Pancreas (tissue), 10 donors: ENCODE measurements around the gene APBA1. TPM values are rescaled to one million over a fixed set of nuclear protein-coding genes. Genes with fewer than 3 reads are reported as not detected.

ENCODE experiments used
- ATAC-seq, 4 donors: fragments of 200-7000 bp; cut with Tn5 transposase; one replicate each; pipeline versions ENCODE4 v1.8.0 to v1.9.1; 2020; ENCODE audit warnings: mild to moderate bottlenecking in 4 of 4, moderate library complexity in 4 of 4
- DNase-seq, 6 donors: peaks; one replicate each; pipeline ENCODE4 v3.0.0-alpha.2; 2020
- FAIRE-seq: peaks from 2 replicates; lab custom pipeline; 2012; peaks lifted over from hg19 to GRCh38; lab: Jason Lieb, UNC
- H3K27ac ChIP-seq, 4 donors: fragments of 200-600 bp; sonication (generic); 1 replicate in 3 of 4; 2 replicates in 1 of 4; pipeline versions ENCODE4 v1.5.0 to v1.8.0; 2020
- H3K27me3 ChIP-seq, 4 donors: fragments of 200-600 bp; one replicate each; pipeline ENCODE4 v1.8.0; 2021
- H3K36me3 ChIP-seq, 3 donors: fragments of 200-600 bp; sonication (generic) in 1 of 3; one replicate each; pipeline versions ENCODE4 v1.5.0 to v1.8.0; 2020 to 2021
- H3K4me1 ChIP-seq, 3 donors: fragments of 200-600 bp; one replicate each; pipeline ENCODE4 v1.8.0; 2021
- H3K4me3 ChIP-seq, 4 donors: fragments of 200-600 bp; sonication (generic) in 2 of 4; one replicate each; pipeline versions ENCODE4 v1.5.0 to v1.8.0; 2020 to 2021
- H3K9me3 ChIP-seq, 4 donors: fragments of 200-600 bp; one replicate each; pipeline ENCODE4 v1.8.0; 2021
- CTCF ChIP-seq, 4 donors: fragments of 200-600 bp; sonication (generic) in 3 of 4; IDR thresholded peaks; one replicate each; pipeline versions ENCODE4 v1.5.0 to v1.8.0; 2021; ENCODE audit warnings: antibody characterized with exemption in 4 of 4
- WGBS, 2 donors: extraction: QIAGEN DNeasy Blood & Tissue Kit; methylation state at CpG; one replicate each; pipeline ENCODE4 v1.1.7; 2013; 5-methylcytosine and 5-hydroxymethylcytosine counted together
- intact Hi-C, 3 donors: fragments of 100-400 bp; cut with DNase I; formaldehyde crosslinking; loops; one replicate each; pipeline versions ENCODE4 v1.11.1 to v1.14.2; 2022
- polyA plus RNA-seq, 2 donors: library from polyadenylated mRNA; stranded (reverse); fragments of 200-250 nt; gene quantifications; one replicate each; pipeline ENCODE4 v1.2.3, GENCODE V29; 2013
- total RNA-seq, 6 donors: library from RNA; stranded (reverse); fragmentation: NEBNext Ultra II Directional in 4 of 6; extraction: Animal tissue kit (Norgen Biotek cat#: 25700) in 4 of 6; gene quantifications; one replicate each; pipeline versions ENCODE4 v1.2.1 to v1.2.4, GENCODE V29; 2021 to 2023
- donor health status: healthy with polysubstance abuse.
- donor health status: DM: no; HTN: no; CAD: no; lungs with moderate emphysema.
- donor health status: DM: no; HTN: no; CAD: no.
- donor health status: control.
- donor health status: control.
- donor health status: Bipolar disorder and iron deficiency.
- donor health status: DM: yes; HTN: yes; CAD: no.
- donor health status: DM: no; HTN: no; CAD: no.
- donor health status: DM: no; HTN: no; CAD: no.
- donor health status: DM: yes; HTN: yes; CAD: no.

The APBA1 gene
- total and polyA plus RNA-seq, 8 donors: 0.68 to 3.2 (median 2.2) TPM

- Histone ChIP-seq H3K27me3 (no peaks in the 10 kb centered on the region), H3K4me3 (no peak overlapping the region), H3K4me1 (no peaks in the 10 kb centered on the region), H3K27ac (no peak overlapping the region), H3K36me3 (no peaks in the 10 kb centered on the region), H3K9me3 (no peaks in the 10 kb centered on the region)
- ATAC-seq: no peak
- TF ChIP-seq CTCF (IDR thresholded peaks at IDR 0.05): no peak
- WGBS, 2 donors: 91 to 95% methylated on average over 8 of the region's 8 CpGs
- intact Hi-C loops: no loop called here
- no peak for DNase-seq
- FAIRE-seq: no peak
These were observed 206.0 kb downstream of the APBA1 start for GRCh38 chr9:69466151-69466550.

GRCh38 chr9:69465473-69465872 is 206.7 kb downstream of the APBA1 start:
- WGBS, 2 donors: 56 to 69% methylated on average over 3 of the region's 3 CpGs
- no peak for DNase-seq

GRCh38 chr9:69463497-69464068 is 208.6 kb downstream of the APBA1 start:
- 64 to 68% methylated on average over 11 of the region's 11 CpGs for WGBS, 2 donors

More at GRCh38 chr9:69465473-69465872, 206.7 kb downstream of the APBA1 start:
- intact Hi-C loops: no loop called here
- H3K27ac ChIP-seq: no peak overlapping the region
- ATAC-seq (peak in 1 of 4 donors; percentile 34), FAIRE-seq (no peak)
- no peaks in the 10 kb centered on the region for H3K36me3 ChIP-seq
- no peaks in the 10 kb centered on the region for H3K9me3 ChIP-seq
- TF ChIP-seq CTCF (IDR thresholded peaks at IDR 0.05): no peak
- no peaks in the 10 kb centered on the region for H3K4me1 ChIP-seq
- H3K4me3 ChIP-seq: no peak overlapping the region
- H3K27me3 ChIP-seq: no peaks in the 10 kb centered on the region

GRCh38 chr9:69462394-69462793 is 209.8 kb downstream of the APBA1 start:
- Histone ChIP-seq H3K4me1 (no peaks in the 10 kb centered on the region), H3K4me3 (no peak overlapping the region), H3K36me3 (no peaks in the 10 kb centered on the region), H3K27ac (no peak overlapping the region), H3K27me3 (no peaks in the 10 kb centered on the region), H3K9me3 (no peaks in the 10 kb centered on the region)
- TF ChIP-seq CTCF (IDR thresholded peaks at IDR 0.05): no peak
- intact Hi-C loops: no loop called here
- FAIRE-seq (no peak), ATAC-seq (no peak), DNase-seq (no peak)
- WGBS, 2 donors: 85 to 90% methylated on average over 4 of the region's 4 CpGs

More at GRCh38 chr9:69463497-69464068, 208.6 kb downstream of the APBA1 start:
- no peak overlapping the region for H3K27ac ChIP-seq
- no peaks in the 10 kb centered on the region for H3K27me3 ChIP-seq
- TF ChIP-seq CTCF (IDR thresholded peaks at IDR 0.05): no peak
- no peak for ATAC-seq
- FAIRE-seq: no peak
- intact Hi-C loops: no loop called here
- H3K4me1 ChIP-seq: no peaks in the 10 kb centered on the region
- DNase-seq: no peak
- no peaks in the 10 kb centered on the region for H3K36me3 ChIP-seq
- no peaks in the 10 kb centered on the region for H3K9me3 ChIP-seq
- no peak overlapping the region for H3K4me3 ChIP-seq

GRCh38 chr9:69461103-69461887 is 210.9 kb downstream of the APBA1 start:
- FAIRE-seq (no peak), DNase-seq (no peak), ATAC-seq (no peak)
- H3K27ac ChIP-seq: no peak overlapping the region
- no peaks in the 10 kb centered on the region for H3K27me3 ChIP-seq
- no peaks in the 10 kb centered on the region for H3K9me3 ChIP-seq
- no peaks in the 10 kb centered on the region for H3K36me3 ChIP-seq
- no peak for TF ChIP-seq CTCF (IDR thresholded peaks at IDR 0.05)
- 79% methylated on average over 6 of the region's 6 CpGs for WGBS, 2 donors
- no peak overlapping the region for H3K4me3 ChIP-seq
- no peaks in the 10 kb centered on the region for H3K4me1 ChIP-seq
- intact Hi-C loops: no loop called here
